PC-3 (cell line): Measurements from ENCODE around the gene CLASP1. TPM values are rescaled to one million over a fixed set of nuclear protein-coding genes. Genes with fewer than 3 reads are reported as not detected.
A peak's percentile ranks its signal among the peaks of the same experiment; 100 is the strongest.

Experiments used
- ATAC-seq: fragments of 200-7000 bp; cut with Tn5 transposase; 2 replicates; pipeline ENCODE4 v1.9.1; 2020; ENCODE audit warnings: mild to moderate bottlenecking, moderate library complexity
- BruUV-seq: library from RNA; stranded (reverse); fragments of 400-500 nt; replicated peaks from 2 replicates; lab custom pipeline; 2021; lab: Mats Ljungman, UMichigan
- CTCF ChIA-PET: fragments of 300-600 bp; sonication (Branson Sonifier 250); formaldehyde crosslinking; loops from one replicate; lab custom pipeline; 2022; ENCODE audit warnings: antibody characterized with exemption; lab: Charles Lee
- POLR2A ChIA-PET: fragments of 300-600 bp; sonication (Branson Sonifier 250); formaldehyde crosslinking; loops from one replicate; lab custom pipeline; 2022; ENCODE audit warnings: antibody characterized with exemption; ENCODE audit not compliant: unreplicated experiment; lab: Charles Lee
- DNase-seq: peaks from one replicate; pipeline ENCODE4 v3.0.0-alpha.2; 2015
- H2AFZ ChIP-seq: fragments of 300-600 bp; sonication (generic); 2 replicates; pipeline ENCODE4 v1.6.0; 2016; ENCODE audit warnings: antibody characterized with exemption, low read length
- H3F3A ChIP-seq: fragments of 300-600 bp; sonication (generic); one replicate; pipeline ENCODE4 v1.6.0; 2017; ENCODE audit warnings: antibody characterized with exemption, low read length, control low read depth, mild to moderate bottlenecking; ENCODE audit not compliant: unreplicated experiment
- H3K27ac ChIP-seq: fragments of 300-600 bp; sonication (generic); 2 replicates; pipeline ENCODE4 v1.5.1; 2016; ENCODE audit warnings: mild to moderate bottlenecking, low read length
- H3K27me3 ChIP-seq: fragments of 300-600 bp; sonication (generic); 2 replicates; pipeline ENCODE4 v1.6.1; 2016; ENCODE audit warnings: low read length, mixed read lengths
- H3K36me3 ChIP-seq: fragments of 300-600 bp; sonication (generic); 2 replicates; pipeline ENCODE4 v1.6.1; 2016; ENCODE audit warnings: low read depth, mixed run types, low read length, mixed read lengths
- H3K4me1 ChIP-seq: fragments of 300-600 bp; sonication (generic); 2 replicates; pipeline ENCODE4 v1.5.1; 2016; ENCODE audit warnings: low read length; ENCODE audit not compliant: insufficient read depth
- H3K4me2 ChIP-seq: fragments of 300-600 bp; sonication (generic); 2 replicates; pipeline ENCODE4 v1.6.0; 2016; ENCODE audit warnings: low read length
- H3K4me3 ChIP-seq: fragments of 300-600 bp; sonication (generic); 2 replicates; pipeline ENCODE4 v1.5.1; 2016; ENCODE audit warnings: mild to moderate bottlenecking, low read length, mixed read lengths
- H3K79me2 ChIP-seq: fragments of 300-600 bp; sonication (generic); 2 replicates; pipeline ENCODE4 v1.6.1; 2017; ENCODE audit warnings: low read length, mixed read lengths
- H3K9ac ChIP-seq: fragments of 300-600 bp; sonication (generic); 2 replicates; pipeline ENCODE4 v1.6.0; 2016; ENCODE audit warnings: mild to moderate bottlenecking, low read length
- H3K9me2 ChIP-seq: fragments of 300-600 bp; sonication (generic); replicated peaks from 2 replicates; pipeline ENCODE4 v1.6.1; 2016; ENCODE audit warnings: mixed run types, low read length, mixed read lengths
- H3K9me3 ChIP-seq: fragments of 300-600 bp; sonication (generic); 2 replicates; pipeline ENCODE4 v1.6.1; 2016; ENCODE audit warnings: low read length, mixed read lengths
- H4K20me1 ChIP-seq: fragments of 300-600 bp; sonication (generic); 2 replicates; pipeline ENCODE4 v1.6.1; 2016; ENCODE audit warnings: low read length, mixed read lengths
- EZH2 ChIP-seq: fragments of 300-600 bp; sonication (generic); IDR thresholded peaks from one replicate; pipeline ENCODE4 v1.6.1; 2017; ENCODE audit warnings: antibody characterized with exemption, mild to moderate bottlenecking, low read length; ENCODE audit not compliant: unreplicated experiment
- EZH2phosphoT487 ChIP-seq: fragments of 300-600 bp; sonication (generic); IDR thresholded peaks from 2 replicates; pipeline ENCODE4 v1.6.1; 2018; ENCODE audit warnings: mild to moderate bottlenecking, antibody characterized with exemption, low read length, borderline replicate concordance
- intact Hi-C: fragments of 100-400 bp; cut with micrococcal nuclease; formaldehyde crosslinking; loops from 2 replicates; pipeline ENCODE4 v1.9.0; 2023
- total RNA-seq: library from RNA; depleted of rRNA; stranded (reverse); fragments of >200 nt; gene quantifications from 2 replicates; pipeline ENCODE4 v1.2.3, GENCODE V29; 2014
- TF ChIP-seq, protein P1 (sequence below): fragments of 300-600 bp; sonication (generic); conservative IDR thresholded peaks from 2 replicates; pipeline ENCODE4 v1.5.1; 2017; ENCODE audit warnings: antibody characterized with exemption, low read depth, mild to moderate bottlenecking, low read length

CLASP1 gene
- total RNA-seq, 1 experiment from 2014 or later: 24.3 TPM

DNA sequence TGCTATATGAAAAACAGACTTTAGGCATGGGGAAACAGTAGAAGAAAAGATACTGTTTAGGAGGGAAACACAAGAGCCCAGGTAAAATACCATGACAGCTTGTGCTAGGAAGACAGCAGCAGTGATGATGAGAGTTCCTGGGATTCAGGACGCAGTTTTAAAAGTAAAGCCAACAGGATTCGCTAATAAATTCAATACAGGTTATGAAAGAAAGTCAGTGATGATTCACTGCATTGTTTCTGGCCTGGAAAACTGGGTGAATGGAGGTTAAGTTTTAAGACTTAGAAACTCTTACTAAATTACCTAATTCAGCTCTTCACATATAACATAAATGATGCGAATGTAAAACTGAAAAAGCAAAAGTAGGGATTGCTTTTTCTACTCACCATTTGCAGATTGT is 146.5 kb downstream of the CLASP1 start:
- Histone ChIP-seq H2AFZ (no peak overlapping the region), H3K9me3 (no peaks in the 10 kb centered on the region), H3K79me2 (peaks cover 24% of the 10 kb centered on the region), H4K20me1 (no peaks in the 10 kb centered on the region), H3K27ac (peak overlapping the region; percentile 72), H3K36me3 (no peaks in the 10 kb centered on the region; the same call in none of the 2 replicates), H3K4me3 (peak overlapping the region; percentile 16; the same call in 1 of the 2 replicates), H3F3A (peaks cover 4% of the 10 kb centered on the region), H3K9ac (peak overlapping the region; percentile 4; the same call in 1 of the 2 replicates), H3K9me2 (no peaks in the 10 kb centered on the region), H3K27me3 (no peaks in the 10 kb centered on the region), H3K4me1 (peaks cover 46% of the 10 kb centered on the region), H3K4me2 (peak overlapping the region; percentile 64)
- POLR2A ChIA-PET: no interaction called here
- DNase-seq (peak; percentile 59), ATAC-seq (peak; percentile 48)
- TF ChIP-seq EZH2 (no peak), EZH2phosphoT487 (no peak)
- TF ChIP-seq, protein P1, sequence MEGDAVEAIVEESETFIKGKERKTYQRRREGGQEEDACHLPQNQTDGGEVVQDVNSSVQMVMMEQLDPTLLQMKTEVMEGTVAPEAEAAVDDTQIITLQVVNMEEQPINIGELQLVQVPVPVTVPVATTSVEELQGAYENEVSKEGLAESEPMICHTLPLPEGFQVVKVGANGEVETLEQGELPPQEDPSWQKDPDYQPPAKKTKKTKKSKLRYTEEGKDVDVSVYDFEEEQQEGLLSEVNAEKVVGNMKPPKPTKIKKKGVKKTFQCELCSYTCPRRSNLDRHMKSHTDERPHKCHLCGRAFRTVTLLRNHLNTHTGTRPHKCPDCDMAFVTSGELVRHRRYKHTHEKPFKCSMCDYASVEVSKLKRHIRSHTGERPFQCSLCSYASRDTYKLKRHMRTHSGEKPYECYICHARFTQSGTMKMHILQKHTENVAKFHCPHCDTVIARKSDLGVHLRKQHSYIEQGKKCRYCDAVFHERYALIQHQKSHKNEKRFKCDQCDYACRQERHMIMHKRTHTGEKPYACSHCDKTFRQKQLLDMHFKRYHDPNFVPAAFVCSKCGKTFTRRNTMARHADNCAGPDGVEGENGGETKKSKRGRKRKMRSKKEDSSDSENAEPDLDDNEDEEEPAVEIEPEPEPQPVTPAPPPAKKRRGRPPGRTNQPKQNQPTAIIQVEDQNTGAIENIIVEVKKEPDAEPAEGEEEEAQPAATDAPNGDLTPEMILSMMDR: no peak
- intact Hi-C loops: no loop called here
- CTCF ChIA-PET: no interaction called here
- BruUV-seq: no TSS peak

DNA sequence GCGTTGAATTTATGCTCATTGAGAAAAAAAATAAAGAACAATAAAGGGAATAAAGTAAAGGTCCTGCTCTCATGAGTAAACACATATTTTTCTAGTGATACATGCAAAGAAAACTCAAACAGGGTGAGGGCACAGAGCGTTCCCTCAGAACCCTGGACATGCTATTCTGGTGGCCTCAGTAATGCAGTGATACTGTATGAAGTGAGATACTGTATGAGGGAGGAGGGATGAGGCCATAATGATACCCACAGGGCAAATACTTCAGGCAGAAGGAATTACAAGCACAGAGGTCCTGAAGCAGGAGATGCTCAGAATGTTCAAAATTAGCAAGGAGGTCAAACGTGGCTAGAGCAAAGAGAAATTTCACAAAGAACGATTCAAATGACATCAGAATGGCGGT is 147.0 kb downstream of the CLASP1 start:
- H2AFZ ChIP-seq: no peak overlapping the region
- H3K27me3 ChIP-seq: no peaks in the 10 kb centered on the region
- H3K4me2 ChIP-seq: peak overlapping the region; percentile 64
- H3K9me3 ChIP-seq: no peaks in the 10 kb centered on the region
- peak overlapping the region; percentile 16; the same call in 1 of the 2 replicates for H3K4me3 ChIP-seq
- peak; percentile 69 for ATAC-seq
- H3K9me2 ChIP-seq: no peaks in the 10 kb centered on the region
- ChIA-PET POLR2A (no interaction called here), CTCF (no interaction called here)
- peak; percentile 65 for DNase-seq
- peak overlapping the region; percentile 4; the same call in 1 of the 2 replicates for H3K9ac ChIP-seq
- H3K4me1 ChIP-seq: peaks cover 46% of the 10 kb centered on the region
- intact Hi-C loops: no loop called here
- H3F3A ChIP-seq: peaks cover 4% of the 10 kb centered on the region
- no peaks in the 10 kb centered on the region; the same call in none of the 2 replicates for H3K36me3 ChIP-seq
- peak overlapping the region; percentile 72 for H3K27ac ChIP-seq
- peaks cover 21% of the 10 kb centered on the region for H3K79me2 ChIP-seq
- no TSS peak for BruUV-seq
- no peaks in the 10 kb centered on the region for H4K20me1 ChIP-seq
- no peak for TF ChIP-seq EZH2
- TF ChIP-seq, protein P1: no peak
- TF ChIP-seq EZH2phosphoT487: no peak

DNA sequence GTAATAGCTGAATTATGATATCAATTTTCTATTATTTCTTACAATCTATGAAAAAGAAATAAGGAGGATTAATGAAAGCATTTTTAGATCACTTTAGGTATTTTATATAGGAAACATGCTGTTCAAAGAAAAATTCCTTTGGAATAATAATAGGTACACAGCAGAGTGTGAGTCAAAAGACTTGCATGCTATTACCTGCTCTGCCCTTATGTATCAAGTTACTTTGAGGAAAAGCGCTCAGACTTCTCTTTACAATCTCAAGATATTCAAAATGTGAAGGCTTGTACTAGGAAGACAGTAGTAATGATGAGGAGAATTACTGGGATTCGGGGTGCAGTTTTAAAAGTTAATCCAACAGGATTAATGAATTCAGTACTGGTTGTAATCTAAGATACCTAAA is 147.7 kb downstream of the CLASP1 start:
- peaks cover 14% of the 10 kb centered on the region for H3K79me2 ChIP-seq
- no peaks in the 10 kb centered on the region for H3K9me2 ChIP-seq
- H3K36me3 ChIP-seq: no peaks in the 10 kb centered on the region; the same call in none of the 2 replicates
- DNase-seq (peak; percentile 64), ATAC-seq (peak; percentile 77)
- ChIA-PET CTCF (no interaction called here), POLR2A (no interaction called here)
- TF ChIP-seq, protein P1: no peak
- TF ChIP-seq EZH2phosphoT487: no peak
- no peaks in the 10 kb centered on the region for H3K27me3 ChIP-seq
- peak overlapping the region; percentile 72 for H3K27ac ChIP-seq
- H3K4me1 ChIP-seq: peaks cover 46% of the 10 kb centered on the region
- no peak overlapping the region for H2AFZ ChIP-seq
- no peaks in the 10 kb centered on the region for H3K9me3 ChIP-seq
- BruUV-seq: no TSS peak
- H3F3A ChIP-seq: peaks cover 4% of the 10 kb centered on the region
- H4K20me1 ChIP-seq: no peaks in the 10 kb centered on the region
- peak overlapping the region; percentile 64 for H3K4me2 ChIP-seq
- H3K4me3 ChIP-seq: peak overlapping the region; percentile 16; the same call in 1 of the 2 replicates
- H3K9ac ChIP-seq: no peak overlapping the region; the same call in 1 of the 2 replicates
- intact Hi-C loops: loop anchor here (2.0 kb wide), 1 partner anchor 25 kb away; no protein-coding TSS in a partner anchor
